H1 (cell line): Measurements from ENCODE around the gene BCAS1. TPM values are rescaled to one million over a fixed set of nuclear protein-coding genes. Genes with fewer than 3 reads are reported as not detected.
A peak's percentile ranks its signal among the peaks of the same experiment; 100 is the strongest.

ENCODE experiments used
- CTCF ChIA-PET: fragments of 300-600 bp; sonication (Branson Sonifier 250); formaldehyde crosslinking; loops from one replicate; lab custom pipeline; 2021; ENCODE audit not compliant: partially characterized antibody; lab: Charles Lee
- POLR2A ChIA-PET: fragments of 300-600 bp; sonication (Branson Sonifier 250); formaldehyde crosslinking; loops from one replicate; lab custom pipeline; 2021; ENCODE audit warnings: inconsistent platforms; ENCODE audit not compliant: partially characterized antibody; lab: Charles Lee
- DNase-seq, 2 experiments: peaks; one replicate each; pipeline versions ENCODE4 v3.0.0 to v3.0.0-alpha.2; 2010 to 2022; ENCODE audit warnings: low spot score in 2 of 2, low read depth in 1 of 2, mixed read lengths in 1 of 2
- FAIRE-seq: peaks from 2 replicates; lab custom pipeline; 2011; peaks lifted over from hg19 to GRCh38; lab: Jason Lieb, UNC
- H2AFZ ChIP-seq: 2 replicates; pipeline ENCODE4 v1.8.1; 2012; ENCODE audit warnings: low read length, inconsistent platforms
- H2AK5ac ChIP-seq: 2 replicates; pipeline ENCODE4 v1.6.1; 2013; ENCODE audit warnings: low read depth, low read length
- H2BK120ac ChIP-seq: replicated peaks from 2 replicates; pipeline ENCODE3; 2013; ENCODE audit warnings: low read depth, low read length, inconsistent platforms
- H2BK12ac ChIP-seq: 2 replicates; pipeline ENCODE4 v1.6.1; 2013; ENCODE audit warnings: low read depth, low read length
- H2BK15ac ChIP-seq: 2 replicates; pipeline ENCODE4 v1.6.1; 2013; ENCODE audit warnings: low read length
- H2BK20ac ChIP-seq: 2 replicates; pipeline ENCODE4 v1.6.1; 2013; ENCODE audit warnings: low read length
- H2BK5ac ChIP-seq: 2 replicates; pipeline ENCODE4 v1.6.1; 2013; ENCODE audit warnings: low read depth, low read length
- H3K14ac ChIP-seq: 2 replicates; pipeline ENCODE4 v1.6.1; 2013; ENCODE audit warnings: inconsistent platforms; ENCODE audit not compliant: insufficient read length
- H3K18ac ChIP-seq: 2 replicates; pipeline ENCODE4 v1.6.1; 2013; ENCODE audit warnings: low read length; ENCODE audit errors: extremely low read depth
- H3K23ac ChIP-seq: 2 replicates; pipeline ENCODE4 v1.6.1; 2013; ENCODE audit warnings: inconsistent platforms; ENCODE audit not compliant: insufficient read length
- H3K23me2 ChIP-seq: 2 replicates; pipeline ENCODE4 v1.6.1; 2013; ENCODE audit warnings: low read depth, low read length
- H3K27ac ChIP-seq: 2 replicates; pipeline ENCODE4 v1.6.1; 2011; ENCODE audit warnings: low read depth, low read length, inconsistent platforms
- H3K27me3 ChIP-seq, 4 experiments: replicated peaks in 1 of 4; 1 replicate in 1 of 4; 2 replicates in 3 of 4; pipeline versions ENCODE4 v1.6.1 to v1.8.1; 2011 to 2013; ENCODE audit warnings: low read length in 3 of 4, mild to moderate bottlenecking in 3 of 4, inconsistent platforms in 2 of 4, mixed read lengths in 2 of 4, moderate library complexity in 1 of 4; ENCODE audit not compliant: control insufficient read depth in 3 of 4, insufficient read depth in 3 of 4; ENCODE audit errors: extremely low read depth in 1 of 4
- H3K36me3 ChIP-seq, 4 experiments: 2 replicates each; pipeline versions ENCODE4 v1.6.1 to v1.8.1; 2011 to 2013; ENCODE audit warnings: mild to moderate bottlenecking in 4 of 4, low read length in 3 of 4, moderate library complexity in 2 of 4, control low read depth in 1 of 4, inconsistent platforms in 1 of 4; ENCODE audit not compliant: insufficient read depth in 4 of 4, control insufficient read depth in 2 of 4
- H3K4ac ChIP-seq: replicated peaks from 2 replicates; pipeline ENCODE3; 2013; ENCODE audit warnings: low read length, low read depth, mixed read lengths, inconsistent platforms; ENCODE audit not compliant: insufficient read length
- H3K4me1 ChIP-seq, 4 experiments: replicated peaks in 1 of 4; 1 replicate in 1 of 4; 2 replicates in 3 of 4; pipeline versions ENCODE4 v1.6.1 to v1.8.1; 2011 to 2013; ENCODE audit warnings: low read length in 3 of 4, inconsistent platforms in 2 of 4, mixed read lengths in 1 of 4; ENCODE audit not compliant: insufficient read depth in 4 of 4, control insufficient read depth in 3 of 4
- H3K4me2 ChIP-seq, 2 experiments: 2 replicates each; pipeline versions ENCODE4 v1.6.1 to v1.8.1; 2011 to 2013; ENCODE audit warnings: low read depth in 2 of 2, low read length in 2 of 2, control low read depth in 1 of 2, inconsistent platforms in 1 of 2, mild to moderate bottlenecking in 1 of 2; ENCODE audit not compliant: insufficient read depth in 1 of 2
- H3K4me3 ChIP-seq, 4 experiments: fragments of 200-600, 300-600 bp in 1 of 4; sonication (generic), shearing (Covaris generic), sonication (Bioruptor Twin) in 1 of 4; 2 replicates each; pipeline versions ENCODE4 v1.5.1 to v1.8.1; 2011 to 2016; ENCODE audit warnings: low read length in 4 of 4, low read depth in 3 of 4, control low read depth in 2 of 4, inconsistent platforms in 2 of 4, mild to moderate bottlenecking in 2 of 4, mixed read lengths in 1 of 4, moderate library complexity in 1 of 4; ENCODE audit not compliant: insufficient read depth in 2 of 4; ENCODE audit errors: extremely low read depth in 1 of 4
- H3K56ac ChIP-seq: replicated peaks from 2 replicates; pipeline ENCODE3; 2013; ENCODE audit warnings: low read depth, mild to moderate bottlenecking, mixed read lengths, low read length, inconsistent platforms; ENCODE audit not compliant: insufficient read length
- H3K79me1 ChIP-seq: 2 replicates; pipeline ENCODE4 v1.6.1; 2013; ENCODE audit warnings: low read depth, low read length, control low read depth
- H3K79me2 ChIP-seq, 2 experiments: 2 replicates each; pipeline versions ENCODE4 v1.6.1 to v1.8.1; 2012 to 2013; ENCODE audit warnings: low read length in 2 of 2, mild to moderate bottlenecking in 2 of 2, inconsistent platforms in 1 of 2; ENCODE audit not compliant: insufficient read depth in 2 of 2, control insufficient read depth in 1 of 2
- H3K9ac ChIP-seq, 4 experiments: replicated peaks in 1 of 4; 1 replicate in 1 of 4; 2 replicates in 3 of 4; pipeline versions ENCODE4 v1.6.1 to v1.8.1; 2011 to 2013; ENCODE audit warnings: low read depth in 3 of 4, low read length in 3 of 4, control low read depth in 2 of 4, mild to moderate bottlenecking in 2 of 4, moderate library complexity in 2 of 4, inconsistent platforms in 1 of 4; ENCODE audit errors: extremely low read depth in 1 of 4
- H3K9me3 ChIP-seq, 2 experiments: 2 replicates each; pipeline versions ENCODE4 v1.6.1 to v1.8.1; 2012 to 2013; ENCODE audit warnings: mild to moderate bottlenecking in 2 of 2, moderate library complexity in 2 of 2, control low read depth in 1 of 2, inconsistent platforms in 1 of 2, low read depth in 1 of 2, low read length in 1 of 2, mixed read lengths in 1 of 2; ENCODE audit not compliant: insufficient read depth in 2 of 2
- H4K20me1 ChIP-seq, 2 experiments: replicated peaks in 1 of 2; 2 replicates each; pipeline versions ENCODE3 to v1.8.1; 2011 to 2013; ENCODE audit warnings: inconsistent platforms in 2 of 2, low read length in 2 of 2, mild to moderate bottlenecking in 1 of 2; ENCODE audit not compliant: insufficient read depth in 2 of 2, control insufficient read depth in 1 of 2
- H4K5ac ChIP-seq: 2 replicates; pipeline ENCODE4 v1.6.1; 2013; ENCODE audit warnings: low read length, low read depth, mixed read lengths, inconsistent platforms; ENCODE audit not compliant: insufficient read length
- H4K8ac ChIP-seq: 2 replicates; pipeline ENCODE4 v1.8.0; 2013; ENCODE audit warnings: mild to moderate bottlenecking, moderate library complexity, low read length, inconsistent platforms; ENCODE audit not compliant: insufficient read depth; ENCODE audit errors: extremely low read depth
- H4K91ac ChIP-seq: replicated peaks from 2 replicates; pipeline ENCODE3; 2013; ENCODE audit warnings: low read length, mixed read lengths, inconsistent platforms; ENCODE audit not compliant: insufficient read length
- CHD2 ChIP-seq: IDR thresholded peaks from 2 replicates; pipeline ENCODE4 v1.6.1; 2012; ENCODE audit warnings: low read length, improper control_type of control experiment
- JUND ChIP-seq: IDR thresholded peaks from 2 replicates; pipeline ENCODE4 v1.6.1; 2011; ENCODE audit warnings: mild to moderate bottlenecking, improper control_type of control experiment, low read length
- WGBS, 2 experiments: shearing (Covaris generic) in 1 of 2; methylation state at CpG; one replicate each; pipeline versions ENCODE4 v1.1.6 to v1.1.7; 2013 to 2015; ENCODE audit warnings: low lambda C conversion rate in 2 of 2, mixed read lengths in 2 of 2, inconsistent platforms in 1 of 2, low coverage in 1 of 2, missing lambda C conversion rate in 1 of 2; ENCODE audit not compliant: insufficient replicate concordance in 2 of 2, insufficient coverage in 1 of 2, insufficient read length in 1 of 2; ENCODE audit errors: extremely low coverage in 1 of 2, missing lambda C conversion rate in 1 of 2; 5-methylcytosine and 5-hydroxymethylcytosine counted together
- polyA plus RNA-seq, 7 experiments: library from polyadenylated mRNA; depleted of rRNA in 3 of 7; stranded (reverse) in 5 of 7; unstranded in 2 of 7; fragments of >200 nt in 5 of 7; fragments of 200-250 nt in 2 of 7; gene quantifications; 1 replicate in 5 of 7; 2 replicates in 1 of 7; 4 replicates in 1 of 7; pipeline versions ENCODE4 v1.2.1 to v1.2.3, GENCODE V29; 2011 to 2013; ENCODE audit warnings: missing spikeins in 2 of 7, mixed read lengths in 2 of 7
- total RNA-seq: library from RNA; stranded (reverse); fragmentation: NEBNext Ultra II Directional; extraction: Animal tissue kit (Norgen Biotek cat#: 25700); gene quantifications from 2 replicates; pipeline ENCODE4 v1.2.1, GENCODE V29; 2021

Gene BCAS1
- total and polyA plus RNA-seq, 2 of the 8 experiments (the other 6 are each of a cell fraction or from before 2014, with no cell fraction given) = 0.06 to 0.19 TPM

DNA sequence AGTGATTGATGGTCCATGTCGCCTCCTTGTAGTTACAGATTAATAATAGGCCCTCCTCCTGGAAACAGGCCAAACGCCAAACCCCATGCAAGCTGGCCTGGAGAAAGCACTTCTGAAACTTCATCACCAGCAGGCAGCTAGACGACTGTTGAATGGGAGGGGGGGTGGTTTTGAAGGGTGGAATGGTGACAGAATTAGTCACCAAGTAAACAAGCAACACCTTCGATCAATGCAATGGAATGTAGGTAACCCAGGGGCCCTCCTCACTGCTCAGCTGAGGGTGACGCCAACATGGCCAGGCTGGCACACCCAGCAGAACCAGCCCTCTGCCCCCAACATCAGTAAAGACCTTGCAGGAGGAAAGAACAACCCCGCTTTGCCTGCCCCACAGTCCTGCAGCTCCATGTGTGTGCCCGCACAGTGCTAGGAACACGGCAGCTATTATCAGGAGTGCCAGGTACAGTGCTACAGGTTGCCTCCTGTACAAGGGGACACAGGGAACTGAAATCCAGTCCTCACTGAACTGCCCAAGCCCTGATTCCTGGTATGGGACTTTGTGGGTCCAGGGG is 2.7 kb downstream of the BCAS1 start:
- no peaks in the 10 kb centered on the region for H3K9me3 ChIP-seq
- H4K20me1 ChIP-seq = no peaks in the 10 kb centered on the region
- H3K23me2 ChIP-seq = no peaks in the 10 kb centered on the region
- TF ChIP-seq JUND (peak; percentile 65), CHD2 (no peak)
- H2BK120ac ChIP-seq = no peak overlapping the region
- peaks cover 13 to 31% (median 17%) of the 10 kb centered on the region in 4 experiments for H3K4me1 ChIP-seq
- H4K8ac ChIP-seq = no peak overlapping the region
- peak overlapping the region; percentile 40; the same call in 1 of the 2 replicates for H2BK5ac ChIP-seq
- no peak overlapping the region; the same call in 1 of the 2 replicates for H3K18ac ChIP-seq
- H2AK5ac ChIP-seq = no peak overlapping the region
- CTCF ChIA-PET = interaction anchor here (0.6 to 2.2 kb wide), 4 partner anchors 126 to 183 kb away, joined by 3 to 8 read pairs (median 5); partner anchors contain the start of gene PFDN4
- no peak overlapping the region for H3K14ac ChIP-seq
- H2BK12ac ChIP-seq = peak overlapping the region; percentile 69; the same call in 1 of the 2 replicates
- H4K5ac ChIP-seq = no peak overlapping the region
- no peak overlapping the region for H3K56ac ChIP-seq
- no peaks in the 10 kb centered on the region for H3K79me1 ChIP-seq
- H3K27me3 ChIP-seq = no peaks in the 10 kb centered on the region
- POLR2A ChIA-PET = interaction anchor here (1.4 kb wide), 1 partner anchor 9 kb away, joined by 4 read pairs; no protein-coding TSS in a partner anchor
- H3K79me2 ChIP-seq = no peaks in the 10 kb centered on the region
- peak overlapping the region; percentile 58 for H4K91ac ChIP-seq
- no peak overlapping the region for H3K27ac ChIP-seq
- H3K4me3 ChIP-seq = no peak overlapping the region
- H2AFZ ChIP-seq = peak overlapping the region; percentile 18; the same call in 1 of the 2 replicates
- H3K36me3 ChIP-seq = no peaks in the 10 kb centered on the region
- peak overlapping the region; percentile 24 for H2BK20ac ChIP-seq
- no peak overlapping the region for H3K23ac ChIP-seq
- no peak overlapping the region for H3K4ac ChIP-seq
- DNase-seq (peak in 1 of 2 experiments; percentile 29), FAIRE-seq (no peak)
- 0 out of 2 replicates have a peak overlapping the region, but pooled peaks have one; percentile 10 for H2BK15ac ChIP-seq
- peak overlapping the region in 1 of 2 experiments; percentile 7; a peak in 1 of 4 replicates for H3K4me2 ChIP-seq
- WGBS, 2 experiments = 78% methylated on average over 8 of the region's 8 CpGs; no CpG with 5 or more reads in 1 of the 2 experiments
- H3K9ac ChIP-seq = no peak overlapping the region
